Type B pancreatic cell (in vitro differentiated cells): ENCODE data around the gene SLC18A2. TPM values are rescaled to one million over a fixed set of nuclear protein-coding genes. Genes with fewer than 3 reads are reported as not detected.
A peak's percentile ranks its signal among the peaks of the same experiment; 100 is the strongest.

Experiments used
- DNase-seq: peaks from one replicate; pipeline ENCODE4 v3.0.0; 2021; ENCODE audit warnings: mixed read lengths; ENCODE audit not compliant: unreplicated experiment; ENCODE audit errors: extremely low spot score
- H3K27ac Mint-ChIP-seq: 2 replicates; pipeline ENCODE4 v1.8.0; 2021; ENCODE audit warnings: mild to moderate bottlenecking, mixed read lengths
- H3K27me3 Mint-ChIP-seq: 2 replicates; pipeline ENCODE4 v1.8.0; 2021; ENCODE audit warnings: mixed read lengths
- H3K36me3 Mint-ChIP-seq: 2 replicates; pipeline ENCODE4 v1.8.0; 2021; ENCODE audit warnings: mixed read lengths
- H3K4me1 Mint-ChIP-seq: one replicate; pipeline ENCODE4 v1.8.0; 2021; ENCODE audit warnings: mixed read lengths; ENCODE audit not compliant: unreplicated experiment
- H3K4me3 Mint-ChIP-seq: 2 replicates; pipeline ENCODE4 v1.8.0; 2021; ENCODE audit warnings: mild to moderate bottlenecking, mixed read lengths
- H3K9me3 Mint-ChIP-seq: 2 replicates; pipeline ENCODE4 v1.8.0; 2021; ENCODE audit warnings: mixed read lengths
- total RNA-seq: library from RNA; stranded (reverse); gene quantifications from 2 replicates; pipeline ENCODE4 v1.2.1, GENCODE V29; 2021; ENCODE audit warnings: low replicate concordance
- TF ChIP-seq, protein P1 (sequence below): fragments of 200-600 bp; sonication (generic); conservative IDR thresholded peaks from 2 replicates; pipeline ENCODE4 v1.5.0; 2021; ENCODE audit warnings: antibody characterized with exemption, mild to moderate bottlenecking

Gene SLC18A2
- total RNA-seq, 1 donor from 2014 or later, result 1.8 TPM

DNA sequence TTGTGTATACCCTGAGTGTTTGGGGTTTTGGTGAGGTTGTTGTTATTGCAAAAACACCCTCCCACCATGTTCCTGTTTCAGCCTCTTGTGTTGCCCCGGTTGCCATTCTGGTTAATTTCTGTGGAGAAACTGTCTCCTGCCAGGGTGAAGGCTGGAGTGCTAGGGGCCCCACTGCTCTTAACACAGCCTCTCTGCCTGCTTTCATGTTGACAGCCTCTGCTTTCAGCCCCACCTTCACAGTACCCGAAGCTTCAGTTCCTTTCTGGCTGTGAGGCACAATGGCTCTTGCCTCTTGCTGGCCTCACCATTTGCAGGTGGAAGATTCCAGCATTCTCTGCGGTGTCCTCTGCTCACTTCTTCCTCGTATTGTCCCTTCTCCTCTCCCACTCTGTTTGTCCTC is 19.2 kb downstream of the SLC18A2 start:
- Mint-ChIP-seq H3K4me1 (peaks cover 29% of the 10 kb centered on the region), H3K4me3 (no peak overlapping the region), H3K36me3 (no peaks in the 10 kb centered on the region), H3K27ac (no peak overlapping the region), H3K27me3 (peaks cover 19% of the 10 kb centered on the region), H3K9me3 (no peaks in the 10 kb centered on the region)
- no peak for DNase-seq
- TF ChIP-seq, protein P1, sequence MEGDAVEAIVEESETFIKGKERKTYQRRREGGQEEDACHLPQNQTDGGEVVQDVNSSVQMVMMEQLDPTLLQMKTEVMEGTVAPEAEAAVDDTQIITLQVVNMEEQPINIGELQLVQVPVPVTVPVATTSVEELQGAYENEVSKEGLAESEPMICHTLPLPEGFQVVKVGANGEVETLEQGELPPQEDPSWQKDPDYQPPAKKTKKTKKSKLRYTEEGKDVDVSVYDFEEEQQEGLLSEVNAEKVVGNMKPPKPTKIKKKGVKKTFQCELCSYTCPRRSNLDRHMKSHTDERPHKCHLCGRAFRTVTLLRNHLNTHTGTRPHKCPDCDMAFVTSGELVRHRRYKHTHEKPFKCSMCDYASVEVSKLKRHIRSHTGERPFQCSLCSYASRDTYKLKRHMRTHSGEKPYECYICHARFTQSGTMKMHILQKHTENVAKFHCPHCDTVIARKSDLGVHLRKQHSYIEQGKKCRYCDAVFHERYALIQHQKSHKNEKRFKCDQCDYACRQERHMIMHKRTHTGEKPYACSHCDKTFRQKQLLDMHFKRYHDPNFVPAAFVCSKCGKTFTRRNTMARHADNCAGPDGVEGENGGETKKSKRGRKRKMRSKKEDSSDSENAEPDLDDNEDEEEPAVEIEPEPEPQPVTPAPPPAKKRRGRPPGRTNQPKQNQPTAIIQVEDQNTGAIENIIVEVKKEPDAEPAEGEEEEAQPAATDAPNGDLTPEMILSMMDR, result no peak

DNA sequence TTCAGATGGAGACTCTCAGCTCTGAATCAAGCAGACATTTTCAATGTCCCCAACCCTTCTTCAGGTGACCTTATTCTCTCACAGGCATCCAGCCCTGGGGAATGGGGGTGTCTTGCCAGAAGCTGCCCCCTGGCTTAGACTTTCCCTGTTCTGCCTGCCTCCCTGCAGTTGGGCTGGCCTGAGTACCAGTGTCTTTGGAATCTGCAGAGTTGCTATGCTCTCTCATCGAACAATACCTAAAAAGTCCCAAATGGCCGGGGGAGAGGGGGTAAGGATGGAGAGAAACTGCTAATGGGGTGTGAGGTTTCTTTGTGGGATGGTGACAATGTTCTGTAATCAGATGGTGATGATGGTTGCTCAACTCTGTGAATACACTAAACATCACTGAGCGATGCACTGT is 20.6 kb downstream of the SLC18A2 start:
- H3K4me1 Mint-ChIP-seq, result peaks cover 32% of the 10 kb centered on the region
- no peak overlapping the region for H3K27ac Mint-ChIP-seq
- TF ChIP-seq, protein P1, result no peak
- peaks cover 19% of the 10 kb centered on the region for H3K27me3 Mint-ChIP-seq
- H3K4me3 Mint-ChIP-seq, result no peak overlapping the region
- DNase-seq, result no peak
- no peaks in the 10 kb centered on the region for H3K9me3 Mint-ChIP-seq
- H3K36me3 Mint-ChIP-seq, result no peaks in the 10 kb centered on the region

DNA sequence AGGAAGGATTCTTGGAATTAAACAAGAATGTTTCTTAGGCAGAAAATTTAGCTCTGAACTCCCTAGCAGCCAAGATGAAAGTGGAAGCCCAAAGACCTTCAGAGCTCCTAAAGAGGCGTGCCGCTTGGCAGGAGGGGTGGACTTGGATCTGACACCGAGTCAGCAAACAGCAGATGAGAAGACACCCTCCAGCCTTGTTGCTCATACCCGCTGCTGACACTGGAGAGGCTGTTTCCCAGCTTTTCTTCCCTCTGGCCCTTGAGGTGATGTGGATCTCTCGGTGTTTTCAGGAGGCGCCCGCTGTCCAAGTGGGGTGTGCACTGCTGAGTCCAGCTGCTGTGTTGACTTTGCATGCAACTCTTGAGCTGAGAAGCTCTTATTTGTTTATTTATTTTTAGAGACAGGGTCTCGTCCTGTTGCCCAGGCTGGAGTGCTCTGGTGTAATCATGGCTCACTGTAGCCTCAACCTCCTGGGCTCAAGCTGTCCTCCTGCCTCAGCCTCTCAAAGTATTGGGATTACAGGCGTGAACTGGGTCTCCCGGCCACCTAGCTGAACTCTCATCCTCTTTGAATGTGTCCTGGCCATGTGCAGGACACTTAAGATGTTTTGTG is 21.5 kb downstream of the SLC18A2 start:
- no peak overlapping the region for H3K27ac Mint-ChIP-seq

DNA sequence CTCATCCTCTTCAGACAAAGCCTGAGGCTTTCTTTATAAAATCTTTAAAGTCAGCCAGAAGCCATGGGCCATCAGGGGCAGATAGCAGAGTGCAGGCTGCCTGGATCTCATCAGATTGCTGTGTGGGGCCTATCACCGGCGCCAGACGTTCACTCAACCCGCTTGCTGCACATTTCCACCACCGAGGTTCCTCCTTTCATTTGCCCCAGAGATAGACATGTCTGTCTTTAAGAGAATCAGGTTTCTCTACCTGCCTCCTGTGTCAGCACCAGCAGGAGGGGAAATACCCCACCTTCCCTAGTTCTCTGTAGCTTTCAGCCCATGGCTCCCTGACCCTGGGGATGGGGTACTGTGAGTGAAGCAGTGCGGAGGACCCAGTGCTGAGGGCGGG is 22.0 kb downstream of the SLC18A2 start:
- no peak for DNase-seq
- H3K9me3 Mint-ChIP-seq, result no peaks in the 10 kb centered on the region
- TF ChIP-seq, protein P1, result no peak
- H3K27me3 Mint-ChIP-seq, result peaks cover 19% of the 10 kb centered on the region
- H3K4me1 Mint-ChIP-seq, result peaks cover 24% of the 10 kb centered on the region
- H3K36me3 Mint-ChIP-seq, result no peaks in the 10 kb centered on the region
- H3K4me3 Mint-ChIP-seq, result no peak overlapping the region
- no peak overlapping the region for H3K27ac Mint-ChIP-seq

More for the DNA sequence above, 21.5 kb downstream of the SLC18A2 start:
- Mint-ChIP-seq H3K4me1 (peaks cover 29% of the 10 kb centered on the region), H3K27me3 (peaks cover 19% of the 10 kb centered on the region), H3K36me3 (no peaks in the 10 kb centered on the region), H3K9me3 (no peaks in the 10 kb centered on the region), H3K4me3 (no peak overlapping the region)
- no peak for DNase-seq
- TF ChIP-seq, protein P1, result no peak

DNA sequence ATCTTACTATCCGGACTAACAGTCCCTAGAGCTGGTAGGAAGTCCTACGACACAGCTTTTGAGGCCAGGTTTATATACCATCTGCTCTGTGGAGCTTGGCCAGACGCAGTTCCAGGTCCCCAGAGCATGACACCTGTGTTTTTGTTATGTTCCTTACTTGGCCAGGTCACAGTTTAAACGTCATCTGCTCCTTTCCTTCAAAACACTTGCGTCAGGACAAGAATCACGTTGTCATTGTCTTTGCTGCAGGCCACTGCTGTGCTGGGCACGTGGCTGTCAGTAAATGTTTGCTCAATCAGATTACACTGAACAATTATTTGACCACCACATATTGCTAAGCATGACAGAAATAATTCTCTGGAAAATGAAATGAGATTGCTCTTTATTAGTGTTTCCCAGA is 23.9 kb downstream of the SLC18A2 start:
- Mint-ChIP-seq H3K9me3 (no peaks in the 10 kb centered on the region), H3K27ac (peak overlapping the region; percentile 6)

More for the DNA sequence above, 23.9 kb downstream of the SLC18A2 start:
- Mint-ChIP-seq H3K27me3 (peaks cover 16% of the 10 kb centered on the region), H3K4me1 (peaks cover 15% of the 10 kb centered on the region), H3K4me3 (no peak overlapping the region), H3K36me3 (no peaks in the 10 kb centered on the region)
- DNase-seq, result no peak
- TF ChIP-seq, protein P1, result no peak
